Muscle layer of colon (tissue), 2 donors: Measurements from ENCODE around the gene MSRB2.
A peak's percentile ranks its signal among the peaks of the same experiment; 100 is the strongest.

Source experiments
- H3K27ac ChIP-seq: one replicate; pipeline ENCODE4 v1.7.0; 2013; ENCODE audit warnings: low read depth, mild to moderate bottlenecking, low read length, moderate library complexity
- H3K27me3 ChIP-seq, 2 donors: one replicate each; pipeline ENCODE4 v1.7.0; 2013; ENCODE audit warnings: low read length in 2 of 2, mild to moderate bottlenecking in 2 of 2; ENCODE audit not compliant: insufficient read depth in 2 of 2, control insufficient read depth in 1 of 2
- H3K36me3 ChIP-seq: one replicate; pipeline ENCODE4 v1.7.0; 2013; ENCODE audit warnings: mild to moderate bottlenecking, low read length; ENCODE audit not compliant: insufficient read depth
- H3K4me1 ChIP-seq: one replicate; pipeline ENCODE4 v1.7.0; 2013; ENCODE audit warnings: mild to moderate bottlenecking, low read length; ENCODE audit not compliant: insufficient read depth
- H3K4me3 ChIP-seq, 2 donors: one replicate each; pipeline ENCODE4 v1.7.0; 2013; ENCODE audit warnings: low read length in 2 of 2, low read depth in 1 of 2, mild to moderate bottlenecking in 1 of 2, moderate library complexity in 1 of 2
- H3K9ac ChIP-seq: one replicate; pipeline ENCODE4 v1.7.0; 2013; ENCODE audit warnings: low read length
- H3K9me3 ChIP-seq: one replicate; pipeline ENCODE4 v1.7.0; 2013; ENCODE audit warnings: mild to moderate bottlenecking, low read length
- donor health status: abdominal sarcoma.
- donor health status: Adenocarcinoma of cecum.

The MSRB2 gene

DNA sequence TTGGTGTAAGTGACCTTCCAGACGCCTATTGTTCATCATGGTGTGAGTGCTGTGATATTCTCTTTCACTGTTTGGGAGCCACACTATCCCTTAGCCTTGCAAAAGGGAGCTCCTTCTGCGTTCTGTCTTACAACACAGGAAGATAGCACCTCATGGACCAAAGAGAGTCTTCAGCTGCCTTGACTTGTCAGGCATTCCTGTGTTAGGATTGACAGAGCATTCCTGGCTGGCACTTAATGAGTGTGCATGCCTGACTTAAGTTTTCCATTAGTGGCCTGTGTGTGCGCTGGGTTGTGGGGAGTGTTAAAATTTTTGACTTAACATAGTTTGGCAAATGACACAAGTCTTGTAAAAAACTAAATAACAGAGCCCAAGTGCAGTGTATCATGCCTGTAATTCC is 21.9 kb upstream of the MSRB2 start:
- H3K4me1 ChIP-seq, result no peaks in the 10 kb centered on the region
- no peak overlapping the region for H3K4me3 ChIP-seq
- no peaks in the 10 kb centered on the region for H3K36me3 ChIP-seq
- H3K27me3 ChIP-seq, result no peaks in the 10 kb centered on the region
- H3K9ac ChIP-seq, result no peak overlapping the region
- no peak overlapping the region for H3K27ac ChIP-seq
- H3K9me3 ChIP-seq, result no peaks in the 10 kb centered on the region

DNA sequence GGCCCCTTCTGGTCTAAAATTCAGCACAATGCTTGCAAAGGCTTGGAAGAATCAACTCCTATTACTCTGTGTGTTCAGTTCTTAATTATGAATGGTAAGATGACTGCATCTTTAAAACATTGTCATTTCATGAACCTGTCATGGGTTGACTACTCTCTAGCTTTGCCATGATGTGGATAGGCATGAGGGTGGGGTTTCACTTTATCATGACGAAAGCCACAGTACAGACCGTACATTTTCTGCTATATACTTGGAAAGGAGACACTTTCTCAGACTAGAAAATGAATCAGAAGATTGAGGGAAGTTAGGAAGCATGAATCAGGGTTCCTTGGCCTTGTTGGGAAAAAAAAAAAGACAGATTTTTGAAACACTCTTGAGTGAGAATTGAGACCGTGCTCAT is 19.7 kb upstream of the MSRB2 start:
- H3K27me3 ChIP-seq, result no peaks in the 10 kb centered on the region
- no peak overlapping the region for H3K4me3 ChIP-seq
- H3K4me1 ChIP-seq, result peaks cover under 1% of the 10 kb centered on the region
- H3K36me3 ChIP-seq, result no peaks in the 10 kb centered on the region
- no peaks in the 10 kb centered on the region for H3K9me3 ChIP-seq
- H3K27ac ChIP-seq, result no peak overlapping the region
- H3K9ac ChIP-seq, result no peak overlapping the region

DNA sequence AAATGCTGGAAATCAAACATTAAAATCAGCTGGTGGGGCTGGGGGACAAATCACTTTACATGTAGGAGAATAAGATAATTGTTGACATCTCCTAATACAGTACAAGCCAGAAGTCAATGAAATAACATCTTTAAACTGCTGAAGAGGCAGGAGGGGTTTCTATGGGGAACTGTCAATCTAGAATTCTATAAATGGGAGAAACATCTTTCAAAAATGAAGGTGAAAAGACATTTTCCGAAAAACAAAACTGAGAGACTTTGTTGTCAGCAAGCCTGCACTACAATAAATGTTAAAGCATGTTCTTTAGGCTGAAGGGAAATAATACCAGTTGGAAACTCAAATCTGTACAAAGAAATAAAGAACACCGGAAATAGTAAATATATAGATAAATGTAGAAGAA is 17.3 kb upstream of the MSRB2 start:
- H3K36me3 ChIP-seq, result no peaks in the 10 kb centered on the region
- no peak overlapping the region for H3K4me3 ChIP-seq
- H3K27ac ChIP-seq, result no peak overlapping the region
- H3K27me3 ChIP-seq, result no peaks in the 10 kb centered on the region
- no peak overlapping the region for H3K9ac ChIP-seq
- H3K4me1 ChIP-seq, result peaks cover 11% of the 10 kb centered on the region
- no peaks in the 10 kb centered on the region for H3K9me3 ChIP-seq

DNA sequence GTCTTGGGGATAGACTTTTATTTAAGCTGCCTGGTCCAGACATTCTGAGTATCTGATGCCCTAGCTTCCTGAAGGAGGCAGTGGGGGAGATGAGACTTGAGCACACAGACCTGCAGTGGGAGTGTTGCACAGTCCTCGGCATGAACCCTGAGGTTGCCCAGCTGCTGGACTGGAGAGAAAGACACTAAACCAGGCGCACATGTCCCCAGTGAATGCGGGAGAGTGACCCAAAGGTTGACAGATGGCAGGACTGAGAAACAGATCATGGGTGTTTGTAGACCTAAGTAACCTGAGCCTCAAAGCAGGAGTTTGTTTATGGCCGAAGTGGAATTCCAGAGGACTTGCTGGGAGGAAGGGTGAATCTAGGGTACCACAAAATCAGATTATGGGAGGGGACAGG is 15.7 kb upstream of the MSRB2 start:
- Histone ChIP-seq H3K27ac (no peak overlapping the region), H3K9me3 (no peaks in the 10 kb centered on the region), H3K9ac (no peak overlapping the region), H3K4me1 (peaks cover 11% of the 10 kb centered on the region), H3K36me3 (no peaks in the 10 kb centered on the region), H3K4me3 (no peak overlapping the region), H3K27me3 (no peaks in the 10 kb centered on the region)

DNA sequence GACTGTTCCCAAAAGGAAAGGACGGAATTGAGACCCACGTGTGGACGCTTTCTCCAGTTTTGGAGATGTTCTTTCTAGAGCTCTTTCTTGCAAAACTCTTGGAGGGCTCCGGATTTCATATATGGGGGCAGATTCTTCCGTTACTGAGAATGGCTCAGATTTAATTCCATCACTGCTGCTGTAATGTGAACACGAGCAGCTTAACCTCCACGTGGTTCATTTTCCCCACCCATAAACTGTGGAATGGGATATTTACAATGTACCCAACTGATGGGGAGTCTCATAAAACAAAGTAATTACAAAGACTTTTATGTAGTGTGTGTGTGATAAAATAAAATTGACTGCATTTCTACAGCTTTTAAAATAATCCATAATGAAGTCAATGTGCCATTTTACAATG is 15.1 kb upstream of the MSRB2 start:
- no peak overlapping the region for H3K4me3 ChIP-seq
- no peaks in the 10 kb centered on the region for H3K36me3 ChIP-seq
- no peaks in the 10 kb centered on the region for H3K27me3 ChIP-seq
- H3K9ac ChIP-seq, result no peak overlapping the region
- H3K27ac ChIP-seq, result no peak overlapping the region
- H3K9me3 ChIP-seq, result no peaks in the 10 kb centered on the region
- peaks cover 11% of the 10 kb centered on the region for H3K4me1 ChIP-seq

DNA sequence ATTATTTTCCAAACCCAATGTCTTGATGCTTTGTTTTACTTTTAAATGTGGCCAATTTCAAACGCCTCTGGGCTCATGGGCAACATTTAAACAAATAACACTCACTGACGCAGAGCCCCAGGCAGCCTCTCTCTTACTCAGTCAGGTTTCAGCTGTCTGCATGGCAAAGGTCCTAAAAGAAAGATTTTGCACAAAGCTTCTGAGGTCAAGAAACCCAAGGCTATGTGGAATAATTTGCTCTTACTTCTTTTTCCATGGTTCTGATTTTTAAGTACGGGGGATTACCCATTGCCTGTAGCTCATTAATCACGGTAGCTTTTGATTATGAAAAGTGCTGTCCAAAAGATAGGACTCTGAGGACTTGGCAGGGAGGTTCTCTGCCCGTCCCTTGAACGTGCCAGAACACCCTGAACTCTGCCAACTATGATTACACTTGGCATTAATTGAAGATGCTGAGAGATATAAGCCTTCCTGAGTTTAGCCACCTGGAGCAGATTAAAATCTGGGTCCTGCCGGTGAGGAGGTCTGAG is 14.1 kb upstream of the MSRB2 start:
- H3K27me3 ChIP-seq, result no peaks in the 10 kb centered on the region
- H3K4me1 ChIP-seq, result peaks cover 11% of the 10 kb centered on the region
- H3K36me3 ChIP-seq, result no peaks in the 10 kb centered on the region
- H3K9ac ChIP-seq, result no peak overlapping the region
- H3K9me3 ChIP-seq, result no peaks in the 10 kb centered on the region
- peak overlapping the region; percentile 38 for H3K27ac ChIP-seq
- H3K4me3 ChIP-seq, result peak overlapping the region in 1 of 2 donors; percentile 5

DNA sequence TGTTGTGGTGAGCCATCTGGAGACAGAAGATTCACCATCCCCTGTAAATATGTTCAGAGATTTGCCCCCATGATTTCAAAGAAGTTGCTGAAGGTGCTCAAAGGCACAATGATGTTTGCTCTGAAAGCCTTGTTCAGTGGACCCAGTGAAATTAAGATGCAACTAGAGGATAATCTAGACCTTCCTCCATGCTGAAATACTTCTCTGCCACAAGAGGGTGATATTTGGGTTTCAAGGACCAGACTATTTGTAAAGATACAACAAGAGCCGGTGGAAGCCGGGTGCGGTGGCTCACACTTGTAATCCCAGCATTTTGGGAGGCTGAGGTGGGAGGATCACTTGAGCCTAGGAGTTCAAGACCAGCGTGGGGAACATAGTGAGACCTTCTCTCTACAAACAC is 13.5 kb upstream of the MSRB2 start:
- H3K9me3 ChIP-seq, result no peaks in the 10 kb centered on the region
- H3K36me3 ChIP-seq, result no peaks in the 10 kb centered on the region
- no peak overlapping the region for H3K9ac ChIP-seq
- H3K4me3 ChIP-seq, result no peak overlapping the region
- H3K4me1 ChIP-seq, result peaks cover 11% of the 10 kb centered on the region
- no peaks in the 10 kb centered on the region for H3K27me3 ChIP-seq
- H3K27ac ChIP-seq, result peak overlapping the region; percentile 7

DNA sequence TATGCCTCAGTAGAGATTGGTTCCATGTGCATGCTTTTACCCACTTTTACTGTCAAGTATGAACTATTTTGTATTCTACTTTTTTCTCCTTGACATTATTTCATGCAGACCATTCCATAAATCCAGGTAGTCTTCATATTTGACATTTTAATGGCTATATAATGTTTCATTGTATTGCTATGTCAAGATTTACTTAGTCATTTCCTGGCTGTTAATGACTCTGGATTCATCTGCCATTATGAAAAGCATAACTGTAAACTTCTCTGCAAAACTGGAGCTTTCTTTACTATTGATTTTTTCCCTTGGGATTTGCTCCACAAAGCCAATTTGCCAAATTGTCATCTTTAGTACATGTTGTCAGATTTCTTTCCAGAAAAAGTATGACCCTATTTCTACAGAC is 6.8 kb upstream of the MSRB2 start:
- Histone ChIP-seq H3K36me3 (no peaks in the 10 kb centered on the region), H3K27ac (no peak overlapping the region), H3K27me3 (no peaks in the 10 kb centered on the region), H3K4me1 (no peaks in the 10 kb centered on the region), H3K9me3 (no peaks in the 10 kb centered on the region), H3K4me3 (no peak overlapping the region), H3K9ac (no peak overlapping the region)

DNA sequence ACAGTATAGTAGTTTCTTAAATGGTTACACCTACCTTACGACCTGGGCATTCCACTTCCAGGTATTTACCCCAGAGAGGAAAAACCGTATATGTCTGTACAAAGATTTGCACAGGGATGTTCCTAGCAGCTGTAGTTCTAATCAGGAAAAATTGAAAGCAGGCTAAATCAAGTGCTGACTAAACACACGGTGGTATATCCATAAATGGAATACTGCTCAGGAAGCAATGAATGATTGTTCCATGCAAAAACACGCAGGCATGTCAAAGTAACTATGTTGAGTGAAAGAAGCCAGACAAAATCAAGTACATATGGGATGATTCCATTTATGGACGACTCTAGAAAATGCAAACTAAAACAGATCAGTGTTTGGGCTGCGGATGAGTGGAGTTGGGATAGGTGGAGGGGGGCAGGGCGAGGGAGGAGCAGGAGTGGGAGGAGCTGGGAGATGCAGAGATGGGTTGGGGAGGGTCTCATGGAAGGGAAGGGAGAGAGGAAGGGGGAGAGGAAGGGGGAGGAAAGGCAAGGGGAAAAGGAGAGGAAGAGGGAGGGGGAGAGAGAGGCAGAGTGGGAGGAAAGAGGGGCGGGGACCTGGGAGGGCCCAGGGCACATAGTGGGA is 484 bp upstream of the MSRB2 start:
- peak overlapping the region; percentile 76 for H3K27ac ChIP-seq
- H3K4me1 ChIP-seq, result peaks cover 20% of the 10 kb centered on the region
- H3K36me3 ChIP-seq, result no peaks in the 10 kb centered on the region
- no peaks in the 10 kb centered on the region for H3K9me3 ChIP-seq
- H3K27me3 ChIP-seq, result no peaks in the 10 kb centered on the region
- peak overlapping the region; percentile 13 to 66 for H3K4me3 ChIP-seq
- no peak overlapping the region for H3K9ac ChIP-seq

DNA sequence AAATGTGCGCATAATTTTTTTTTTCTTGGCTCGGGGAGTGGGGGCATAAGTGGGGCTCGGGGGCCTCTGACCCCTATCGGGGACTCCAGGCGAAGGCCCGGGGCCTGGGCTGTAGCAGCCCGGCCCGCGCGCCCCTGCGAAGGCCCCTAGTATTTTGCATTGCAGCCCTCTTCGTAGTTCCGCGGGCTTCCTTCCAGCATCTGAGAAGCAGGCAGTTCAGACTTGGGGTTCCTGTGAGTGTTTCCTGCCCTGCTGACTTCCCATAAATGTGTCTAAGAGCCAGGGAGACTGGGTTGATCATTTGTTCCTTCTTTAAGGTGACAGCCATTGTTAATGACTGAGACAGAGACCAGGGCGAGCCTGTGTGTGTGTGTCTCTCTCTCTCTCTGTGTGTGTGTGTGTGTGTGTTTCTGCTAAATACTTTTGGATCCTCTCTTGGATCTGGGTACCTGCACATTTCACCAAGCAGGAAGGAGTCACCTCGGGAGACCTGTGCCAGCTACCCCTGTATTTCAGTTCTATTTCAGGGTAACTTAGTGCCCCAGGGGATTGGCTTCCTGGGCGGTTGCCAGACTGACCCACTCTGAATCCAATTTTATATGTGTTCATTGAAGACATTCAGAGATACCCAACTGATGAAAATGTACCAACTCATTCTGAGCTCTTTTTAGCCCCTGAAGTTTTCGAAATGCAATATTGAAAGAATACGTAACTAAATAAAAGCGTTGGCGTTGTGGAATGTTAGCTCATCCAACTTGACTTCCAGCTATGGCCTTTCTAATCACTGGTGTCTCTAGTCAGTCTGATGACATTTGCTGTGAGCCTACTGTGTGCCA is 805 bp downstream of the MSRB2 start:
- no peaks in the 10 kb centered on the region for H3K9me3 ChIP-seq
- peak overlapping the region; percentile 77 to 90 for H3K4me3 ChIP-seq
- peak overlapping the region; percentile 86 for H3K9ac ChIP-seq
- no peaks in the 10 kb centered on the region for H3K27me3 ChIP-seq
- H3K27ac ChIP-seq, result peak overlapping the region; percentile 93
- no peaks in the 10 kb centered on the region for H3K36me3 ChIP-seq
- peaks cover 20% of the 10 kb centered on the region for H3K4me1 ChIP-seq

DNA sequence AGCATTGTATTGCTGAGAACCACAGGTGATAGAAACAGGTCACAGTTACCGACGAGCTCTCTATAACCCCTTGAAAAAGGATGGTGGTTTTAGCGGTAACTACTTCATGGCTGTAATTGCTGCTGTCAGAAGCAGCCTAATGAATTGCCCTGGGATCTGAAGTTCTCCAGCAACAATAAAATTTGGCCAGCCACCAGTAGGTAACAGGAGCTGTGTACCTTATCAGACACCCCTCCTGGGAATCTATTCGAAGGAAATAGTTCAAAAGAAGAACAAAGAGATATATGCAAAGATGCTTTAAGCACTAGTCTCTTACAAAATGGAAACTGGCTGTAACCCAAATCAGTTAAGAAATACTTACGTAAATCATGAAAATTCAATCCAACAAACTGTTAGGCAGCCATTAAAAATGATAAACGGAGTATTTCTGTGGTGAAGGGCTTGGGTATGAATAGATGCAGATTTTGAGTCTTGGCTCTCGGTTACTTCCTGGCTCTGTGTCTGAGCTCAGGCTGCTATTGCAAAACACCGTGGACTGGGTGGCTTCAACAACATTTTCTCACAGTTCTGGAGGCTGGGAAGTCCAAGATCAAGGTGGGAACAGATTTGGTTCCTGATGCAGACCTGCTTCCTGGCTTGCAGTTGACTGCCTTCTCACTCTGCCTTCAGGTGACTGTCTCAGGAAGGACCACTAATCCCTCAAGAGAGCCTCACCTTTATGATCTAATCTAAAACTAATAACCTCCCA is 1.6 kb downstream of the MSRB2 start:
- peak overlapping the region; percentile 93 for H3K27ac ChIP-seq
- peaks cover 20% of the 10 kb centered on the region for H3K4me1 ChIP-seq
- H3K27me3 ChIP-seq, result no peaks in the 10 kb centered on the region
- peak overlapping the region; percentile 86 for H3K9ac ChIP-seq
- peak overlapping the region in 1 of 2 donors; percentile 77 for H3K4me3 ChIP-seq
- no peaks in the 10 kb centered on the region for H3K9me3 ChIP-seq
- H3K36me3 ChIP-seq, result no peaks in the 10 kb centered on the region
